ENCODE measurements around the gene APAF1.

APAF1 gene

DNA sequence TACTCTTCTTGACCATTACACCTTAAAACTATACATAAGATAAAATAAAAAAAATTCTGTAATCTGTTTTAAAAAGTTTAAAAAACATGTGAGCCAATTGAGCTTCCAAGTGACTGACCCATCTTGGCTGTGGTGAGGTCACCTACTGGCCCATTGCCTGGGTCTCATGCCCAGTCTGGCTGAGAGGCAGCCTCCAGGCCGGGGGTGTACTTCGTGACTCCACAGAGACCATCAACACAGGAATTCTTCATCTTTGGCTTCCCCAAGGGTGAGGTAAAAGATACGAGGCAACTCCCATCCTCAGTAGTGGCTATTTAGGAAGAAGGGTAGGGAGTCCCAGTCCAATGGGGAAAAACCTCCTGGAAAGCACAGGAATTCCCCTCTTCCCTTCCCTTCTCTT, 113.2 kb downstream of the APAF1 start:
- no peak for DNase-seq

DNA sequence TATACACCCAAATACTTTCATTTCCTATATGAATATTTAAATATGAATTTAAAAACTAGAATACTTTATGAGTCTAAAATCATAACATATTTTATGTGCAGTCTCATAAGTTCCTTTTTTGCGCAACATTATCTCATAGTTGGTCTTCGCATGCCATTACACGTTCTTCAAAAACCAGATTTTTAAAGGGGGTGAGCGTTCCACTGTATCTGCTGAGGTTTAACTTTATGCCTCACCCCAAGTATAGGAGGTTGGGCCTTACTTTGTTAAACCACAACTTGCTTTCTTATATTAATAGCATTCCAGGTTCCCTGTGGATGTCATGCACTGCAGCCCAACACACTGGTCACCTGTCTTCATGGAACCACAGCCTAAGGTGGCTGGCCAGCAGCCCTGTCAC, 118.6 kb downstream of the APAF1 start:
- no peak for DNase-seq

GRCh38 chr12:98767248-98767647, 122.2 kb downstream of the APAF1 start:
- DNase-seq = no peak

DNA sequence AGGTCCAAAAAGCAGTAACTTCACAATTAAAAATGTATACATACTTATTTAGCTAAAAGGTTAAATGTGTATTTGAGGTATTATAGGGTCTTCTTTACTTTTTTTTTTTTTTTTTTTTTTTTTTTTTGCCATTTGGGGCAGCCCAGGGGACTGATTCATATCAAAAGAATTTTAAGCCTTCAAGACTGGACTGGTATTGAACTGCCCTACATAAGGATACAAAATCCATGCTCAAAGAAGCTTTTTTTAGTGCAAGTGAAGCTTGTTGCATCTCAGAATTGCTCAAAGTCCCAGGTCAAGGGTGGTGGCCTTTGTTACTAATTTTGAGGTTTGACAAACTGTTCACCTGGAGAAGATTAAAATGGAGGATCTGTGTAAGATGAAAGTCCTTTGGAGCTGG, 124.0 kb downstream of the APAF1 start:
- DNase-seq = no peak

GRCh38 chr12:98770230-98770629, 125.1 kb downstream of the APAF1 start:
- DNase-seq = no peak

GRCh38 chr12:98771811-98772752, 127.0 kb downstream of the APAF1 start:
- DNase-seq = no peak

DNA sequence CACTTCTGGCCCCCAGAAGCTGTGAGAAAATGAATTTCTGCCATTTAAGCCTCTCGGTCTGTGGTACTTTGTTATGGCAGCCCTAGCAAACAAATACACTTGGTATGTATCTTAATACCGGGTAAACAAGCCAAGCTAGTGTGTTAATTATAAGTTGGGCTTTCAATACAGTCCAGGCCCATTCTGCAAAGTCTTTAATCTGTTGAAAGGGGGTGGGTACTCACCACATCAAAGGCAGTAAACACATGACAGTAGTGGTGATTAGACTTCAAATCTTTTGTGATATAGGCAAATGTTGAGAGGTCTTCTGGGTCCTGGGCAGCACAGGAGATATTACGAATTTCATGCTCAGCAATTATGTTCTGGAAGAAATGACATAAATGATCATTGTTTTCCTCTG, 127.7 kb downstream of the APAF1 start:
- DNase-seq = no peak

DNA sequence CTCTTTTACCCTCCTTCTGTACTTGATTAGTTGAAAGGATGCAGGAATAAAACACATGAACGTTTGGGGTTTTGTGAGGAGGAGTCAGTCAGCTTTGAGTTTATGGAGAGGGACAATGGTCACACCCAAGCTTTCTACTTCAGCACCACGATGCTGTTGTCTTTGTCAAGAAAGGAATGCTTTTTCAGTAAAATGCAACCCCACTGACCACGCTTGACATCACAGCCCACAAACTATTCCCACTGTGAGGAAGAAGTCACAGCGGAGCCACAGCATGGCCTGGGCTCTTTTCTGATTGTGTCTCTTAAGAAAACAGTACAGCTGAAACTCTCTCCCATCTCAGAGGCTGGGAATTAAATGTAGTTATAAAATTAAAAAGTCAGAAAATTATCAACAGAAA, 135.2 kb downstream of the APAF1 start:
- DNase-seq = no peak

GRCh38 chr12:98783420-98783819, 138.3 kb downstream of the APAF1 start:
- no peak for DNase-seq
